H1 (cell line): ENCODE measurements around the gene STIMATE. TPM values are rescaled to one million over a fixed set of nuclear protein-coding genes. Genes with fewer than 3 reads are reported as not detected.

Experiments used
- CHD7 ChIP-seq: fragments of 300-600 bp; sonication (generic); IDR thresholded peaks from 2 replicates; pipeline ENCODE4 v1.7.1; 2012; ENCODE audit warnings: low read length, moderate library complexity, mild to moderate bottlenecking, inconsistent platforms; ENCODE audit not compliant: insufficient replicate concordance
- SP1 ChIP-seq: IDR thresholded peaks from 2 replicates; pipeline ENCODE4 v1.6.1; 2011; ENCODE audit warnings: low read depth, low read length
- polyA plus RNA-seq, 7 experiments: library from polyadenylated mRNA; depleted of rRNA in 3 of 7; stranded (reverse) in 5 of 7; unstranded in 2 of 7; fragments of >200 nt in 5 of 7; fragments of 200-250 nt in 2 of 7; gene quantifications; 1 replicate in 5 of 7; 2 replicates in 1 of 7; 4 replicates in 1 of 7; pipeline versions ENCODE4 v1.2.1 to v1.2.3, GENCODE V29; 2011 to 2013; ENCODE audit warnings: missing spikeins in 2 of 7, mixed read lengths in 2 of 7
- total RNA-seq: library from RNA; stranded (reverse); fragmentation: NEBNext Ultra II Directional; extraction: Animal tissue kit (Norgen Biotek cat#: 25700); gene quantifications from 2 replicates; pipeline ENCODE4 v1.2.1, GENCODE V29; 2021

Gene STIMATE
- total and polyA plus RNA-seq, 2 of the 8 experiments (the other 6 are each of a cell fraction or from before 2014, with no cell fraction given): 17.5 to 22.1 TPM

GRCh38 chr3:52856666-52857065, 40.7 kb downstream of the STIMATE start (continued):
- no peak for TF ChIP-seq CHD7
- no peak for TF ChIP-seq SP1
